Keratinocyte (primary cell): Measurements from ENCODE around the gene HSPB2.

Experiments
- CTCF ChIP-seq, 3 experiments: IDR thresholded peaks in 1 of 3; conservative IDR thresholded peaks in 1 of 3; optimal IDR thresholded peaks in 1 of 3; 2 replicates in 2 of 3; 3 replicates in 1 of 3; pipeline versions ENCODE3 to v1.5.1; 2011; ENCODE audit warnings: low read length in 3 of 3, mild to moderate bottlenecking in 3 of 3, moderate library complexity in 2 of 3, control low read depth in 1 of 3, inconsistent platforms in 1 of 3; ENCODE audit not compliant: insufficient read depth in 2 of 3; ENCODE audit errors: extremely low read depth in 1 of 3
- EZH2 ChIP-seq: IDR thresholded peaks from one replicate; pipeline ENCODE4 v1.6.1; 2012; ENCODE audit warnings: inconsistent platforms, mild to moderate bottlenecking, low read length, moderate library complexity

- TF ChIP-seq CTCF (optimal IDR thresholded peaks at IDR 0.05 in 1 of 3, IDR thresholded peaks at IDR 0.05 in 1 of 3, conservative IDR thresholded peaks at IDR 0.05 in 1 of 3; ENCODE audit: extremely low read depth in 1 of 3, insufficient read depth in 2 of 3, low read length in 3 of 3) = no peak
- no peak for TF ChIP-seq EZH2
Observed at GRCh38 chr11:111936040-111936540, 23.6 kb downstream of the HSPB2 start.
